PC-9 (cell line): Measurements from ENCODE around the gene CSGALNACT2. TPM values are rescaled to one million over a fixed set of nuclear protein-coding genes. Genes with fewer than 3 reads are reported as not detected.
A peak's percentile ranks its signal among the peaks of the same experiment; 100 is the strongest.

Source experiments
- BruUV-seq: library from RNA; stranded (reverse); fragments of 400-500 nt; replicated peaks from 2 replicates; lab custom pipeline; 2021; lab: Mats Ljungman, UMichigan
- CTCF ChIA-PET: fragments of 300-600 bp; sonication (Branson Sonifier 250); formaldehyde crosslinking; loops from one replicate; lab custom pipeline; 2022; ENCODE audit warnings: antibody characterized with exemption; lab: Charles Lee
- POLR2A ChIA-PET: fragments of 300-600 bp; sonication (Branson Sonifier 250); formaldehyde crosslinking; loops from one replicate; lab custom pipeline; 2022; ENCODE audit warnings: antibody characterized with exemption; ENCODE audit not compliant: unreplicated experiment; lab: Charles Lee
- DNase-seq, 2 experiments: peaks; one replicate each; pipeline versions ENCODE4 v3.0.0 to v3.0.0-alpha.2; 2015 to 2022; ENCODE audit warnings: mixed read lengths in 1 of 2
- H2AFZ ChIP-seq: fragments of 200-600 bp; sonication (generic); 2 replicates; pipeline ENCODE4 v1.8.1; 2017; ENCODE audit warnings: antibody characterized with exemption
- H3F3A ChIP-seq: fragments of 200-600 bp; sonication (generic); 2 replicates; pipeline ENCODE4 v1.8.1; 2017; ENCODE audit warnings: antibody characterized with exemption, mild to moderate bottlenecking, low read depth; ENCODE audit not compliant: insufficient read depth
- H3K27ac ChIP-seq: fragments of 200-600 bp; sonication (generic); 2 replicates; pipeline ENCODE4 v1.6.1; 2016; ENCODE audit warnings: mixed run types
- H3K27me3 ChIP-seq: fragments of 200-600 bp; sonication (generic); 2 replicates; pipeline ENCODE4 v1.6.1; 2016; ENCODE audit warnings: low read depth, mixed run types; ENCODE audit not compliant: insufficient read depth
- H3K36me3 ChIP-seq: fragments of 200-600 bp; sonication (generic); 2 replicates; pipeline ENCODE4 v1.6.1; 2016; ENCODE audit warnings: low read depth, mixed run types
- H3K4me1 ChIP-seq: fragments of 200-600 bp; sonication (generic); replicated peaks from 2 replicates; pipeline ENCODE4 v1.6.1; 2016; ENCODE audit warnings: mixed run types; ENCODE audit not compliant: insufficient read depth
- H3K4me2 ChIP-seq: fragments of 200-600 bp; sonication (generic); 2 replicates; pipeline ENCODE4 v1.6.1; 2017; ENCODE audit warnings: mixed run types
- H3K4me3 ChIP-seq: fragments of 200-600 bp; sonication (generic); 2 replicates; pipeline ENCODE4 v1.6.1; 2016; ENCODE audit warnings: mixed run types
- H3K79me2 ChIP-seq: fragments of 200-600 bp; sonication (generic); 2 replicates; pipeline ENCODE4 v1.6.1; 2017; ENCODE audit warnings: low read depth, mixed run types
- H3K9me2 ChIP-seq: fragments of 200-600 bp; sonication (generic); 2 replicates; pipeline ENCODE4 v1.8.1; 2017; ENCODE audit warnings: mild to moderate bottlenecking; ENCODE audit not compliant: insufficient read depth
- H3K9me3 ChIP-seq: fragments of 200-600 bp; sonication (generic); 2 replicates; pipeline ENCODE4 v1.8.1; 2016; ENCODE audit warnings: low read depth; ENCODE audit not compliant: insufficient read depth
- H4K20me1 ChIP-seq: fragments of 200-600 bp; sonication (generic); 2 replicates; pipeline ENCODE4 v1.8.1; 2017; ENCODE audit not compliant: insufficient read depth
- CTCF ChIP-seq: fragments of 200-600 bp; sonication (generic); conservative IDR thresholded peaks from 2 replicates; pipeline ENCODE4 v1.6.1; 2017; ENCODE audit warnings: mixed run types, antibody characterized with exemption, mild to moderate bottlenecking, moderate library complexity
- EZH2 ChIP-seq: fragments of 200-600 bp; sonication (generic); IDR thresholded peaks from 2 replicates; pipeline ENCODE4 v1.8.0; 2017; ENCODE audit warnings: antibody characterized with exemption, low read depth
- intact Hi-C: fragments of 100-400 bp; cut with micrococcal nuclease; formaldehyde crosslinking; loops from one replicate; pipeline ENCODE4 v1.10.0; 2022; ENCODE audit not compliant: unreplicated experiment
- total RNA-seq: library from RNA; stranded (reverse); gene quantifications from 2 replicates; pipeline ENCODE4 v1.2.3, GENCODE V29; 2021

The CSGALNACT2 gene
- total RNA-seq, 1 experiment from 2014 or later: 7.2 TPM

GRCh38 chr10:43196131-43196980 is 58.1 kb downstream of the CSGALNACT2 start:
- H3K9me2 ChIP-seq: no peaks in the 10 kb centered on the region
- H3K27ac ChIP-seq: no peak overlapping the region
- no peaks in the 10 kb centered on the region for H3K79me2 ChIP-seq
- H2AFZ ChIP-seq: no peak overlapping the region
- no peaks in the 10 kb centered on the region for H4K20me1 ChIP-seq
- H3K4me1 ChIP-seq: peaks cover 6% of the 10 kb centered on the region; the same call in 1 of the 2 replicates
- CTCF ChIA-PET: no interaction called here
- no peak overlapping the region for H3K4me2 ChIP-seq
- intact Hi-C loops: no loop called here
- no peaks in the 10 kb centered on the region for H3K36me3 ChIP-seq
- H3K4me3 ChIP-seq: no peak overlapping the region
- DNase-seq: no peak
- H3F3A ChIP-seq: no peaks in the 10 kb centered on the region
- POLR2A ChIA-PET: no interaction called here
- TF ChIP-seq CTCF (no peak), EZH2 (no peak)
- no peaks in the 10 kb centered on the region for H3K27me3 ChIP-seq
- BruUV-seq: no TSS peak
- no peaks in the 10 kb centered on the region for H3K9me3 ChIP-seq

GRCh38 chr10:43196981-43197833 is 59.0 kb downstream of the CSGALNACT2 start:
- TF ChIP-seq CTCF (no peak; the same call in 1 of the 2 replicates), EZH2 (no peak)
- DNase-seq: no peak
- no peaks in the 10 kb centered on the region for H3K79me2 ChIP-seq
- H3K9me3 ChIP-seq: no peaks in the 10 kb centered on the region
- H3K4me1 ChIP-seq: peaks cover 6% of the 10 kb centered on the region; the same call in 1 of the 2 replicates
- H3K36me3 ChIP-seq: no peaks in the 10 kb centered on the region
- H2AFZ ChIP-seq: no peak overlapping the region
- intact Hi-C loops: no loop called here
- no peaks in the 10 kb centered on the region for H3K27me3 ChIP-seq
- H3K27ac ChIP-seq: no peak overlapping the region
- H4K20me1 ChIP-seq: no peaks in the 10 kb centered on the region
- no peak overlapping the region for H3K4me2 ChIP-seq
- no peaks in the 10 kb centered on the region for H3F3A ChIP-seq
- BruUV-seq: no TSS peak
- no peak overlapping the region for H3K4me3 ChIP-seq
- ChIA-PET CTCF (no interaction called here), POLR2A (no interaction called here)
- no peaks in the 10 kb centered on the region for H3K9me2 ChIP-seq

- POLR2A ChIA-PET: no interaction called here
- CTCF ChIA-PET: no interaction called here
- Histone ChIP-seq H4K20me1 (no peaks in the 10 kb centered on the region), H3K4me1 (peaks cover 6% of the 10 kb centered on the region; the same call in 1 of the 2 replicates), H3K9me2 (no peaks in the 10 kb centered on the region), H3F3A (no peaks in the 10 kb centered on the region), H3K9me3 (no peaks in the 10 kb centered on the region), H3K4me2 (peak overlapping the region; percentile 2; the same call in 1 of the 2 replicates), H3K36me3 (no peaks in the 10 kb centered on the region), H3K27ac (no peak overlapping the region), H2AFZ (no peak overlapping the region), H3K79me2 (no peaks in the 10 kb centered on the region), H3K27me3 (no peaks in the 10 kb centered on the region), H3K4me3 (no peak overlapping the region)
- TF ChIP-seq EZH2 (no peak), CTCF (peak; percentile 58)
- no peak for DNase-seq
- no TSS peak for BruUV-seq
- intact Hi-C loops: no loop called here
Observed at GRCh38 chr10:43197834-43198681, 59.8 kb downstream of the CSGALNACT2 start.
